AG04450 (cell line): ENCODE measurements around the gene NKRF. TPM values are rescaled to one million over a fixed set of nuclear protein-coding genes. Genes with fewer than 3 reads are reported as not detected.

Experiments used
- polyA plus RNA-seq: library from polyadenylated mRNA; depleted of rRNA; stranded (reverse); fragments of >200 nt; gene quantifications from 2 replicates; pipeline ENCODE4 v1.2.3, GENCODE V29; 2011; rRNA removed
- small RNA-seq: library from RNA; depleted of rRNA; stranded (forward); fragments of <200 nt; gene quantifications from one replicate; pipeline ENCODE3, GENCODE V24; 2012; ENCODE audit warnings: low read depth; ENCODE audit not compliant: insufficient read length

NKRF gene
- polyA plus RNA-seq, 1 experiment = 6.4 TPM

Small RNAs within 50 kb of the gene (small RNA-seq; reads per million reads assigned to genes)
- not detected for gene MIR766

Other genes starting within 250 kb of the NKRF start
- 8.5 and 8.6 TPM in 2 replicates for gene SLC25A43, start 207.1 kb downstream of the NKRF start, polyA plus RNA-seq
- gene SLC25A5, start 138.0 kb downstream of the NKRF start, polyA plus RNA-seq = 227 and 233 TPM in 2 replicates
- gene STEEP1, start 41.0 kb downstream of the NKRF start, polyA plus RNA-seq = 19.7 and 20.3 TPM in 2 replicates
- 54.2 and 66.5 TPM in 2 replicates for gene UBE2A, start 31.9 kb downstream of the NKRF start, polyA plus RNA-seq
- gene SEPTIN6, start 86.7 kb upstream of the NKRF start, polyA plus RNA-seq = 34.4 and 37.0 TPM in 2 replicates
- 0.25 and 0.31 TPM in 2 replicates for gene SOWAHD, start 152.2 kb upstream of the NKRF start, polyA plus RNA-seq
- 1,814 and 2,333 TPM in 2 replicates for gene RPL39, start 185.2 kb upstream of the NKRF start, polyA plus RNA-seq
- 7.5 and 12.4 TPM in 2 replicates for gene UPF3B, start 246.5 kb upstream of the NKRF start, polyA plus RNA-seq